NOMO-1 treated with DMSO at 0.1 percent for 48 hours (cell line): ENCODE measurements around the gene GARIN5A.
A peak's percentile ranks its signal among the peaks of the same experiment; 100 is the strongest.
"Not testable (repeated sequence)": the region's sequence is repeated elsewhere in the genome, so short reads cannot be mapped to it uniquely, and the experiment has no call there.

Experiments
- DNase-seq: peaks from one replicate; lab custom pipeline; 2025; ENCODE audit not compliant: unreplicated experiment; lab: John Stamatoyannopoulos, UW

Gene GARIN5A

GRCh38 chr19:50465986-50466705 is 10.5 kb downstream of the GARIN5A start:
- DNase-seq = no peak

DNA sequence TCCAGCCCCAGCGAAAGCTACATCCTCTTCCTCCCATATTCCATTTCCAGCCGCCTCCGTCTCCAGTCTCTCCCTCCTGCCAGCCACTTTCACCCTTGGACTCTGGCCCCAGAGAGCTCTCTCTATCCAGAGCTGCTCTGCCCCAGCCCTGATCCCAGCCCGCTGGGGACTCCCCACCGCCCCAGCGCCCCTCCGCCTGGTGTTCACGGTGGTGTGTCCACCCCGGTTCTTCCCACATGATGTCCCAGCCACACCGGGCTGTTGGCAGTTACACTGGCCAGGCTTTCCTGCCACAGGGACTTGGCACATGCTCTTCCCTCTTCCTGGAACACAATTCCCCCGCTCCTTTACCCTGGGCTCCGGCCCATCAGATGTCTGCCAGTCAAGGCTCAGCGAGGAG is 11.6 kb downstream of the GARIN5A start:
- DNase-seq = no peak

- no peak for DNase-seq
These were observed 12.3 kb downstream of the GARIN5A start for GRCh38 chr19:50464348-50464747.

- no peak for DNase-seq
These were observed 13.7 kb downstream of the GARIN5A start for GRCh38 chr19:50462970-50463369.

GRCh38 chr19:50461066-50461875 is 15.4 kb downstream of the GARIN5A start:
- DNase-seq = peak; percentile 49

DNA sequence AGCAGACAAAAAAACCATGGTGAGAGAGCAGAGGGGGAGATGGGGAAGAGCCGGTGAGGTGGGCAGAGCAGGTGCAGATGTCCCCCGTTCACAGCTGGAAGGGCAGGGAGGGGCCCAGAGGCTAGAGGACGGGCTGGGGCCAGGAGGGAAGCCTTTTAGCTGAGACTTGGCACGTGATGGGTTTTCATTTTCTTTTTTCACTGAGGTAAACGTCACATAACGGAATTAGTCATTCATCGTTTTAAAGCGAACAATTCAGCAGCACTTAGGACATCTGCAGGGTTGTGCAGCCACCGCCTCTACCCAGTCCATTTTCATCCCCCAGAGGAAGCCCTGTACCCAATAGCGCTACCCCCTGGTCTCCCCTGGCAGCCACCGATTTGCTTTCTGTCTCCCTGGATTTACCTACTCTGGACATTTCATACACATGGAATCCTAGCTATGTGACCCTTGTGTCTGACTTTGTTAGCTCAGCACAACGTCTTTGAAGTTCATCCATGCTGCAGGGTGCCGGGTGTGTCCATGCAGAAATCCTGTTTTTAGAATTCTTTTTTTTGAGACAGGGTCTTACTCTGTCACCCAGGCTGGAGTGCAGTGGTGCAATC is 16.4 kb downstream of the GARIN5A start:
- DNase-seq = peak; percentile 17

- no peak for DNase-seq
These were observed 17.0 kb downstream of the GARIN5A start for GRCh38 chr19:50459638-50460037.

DNA sequence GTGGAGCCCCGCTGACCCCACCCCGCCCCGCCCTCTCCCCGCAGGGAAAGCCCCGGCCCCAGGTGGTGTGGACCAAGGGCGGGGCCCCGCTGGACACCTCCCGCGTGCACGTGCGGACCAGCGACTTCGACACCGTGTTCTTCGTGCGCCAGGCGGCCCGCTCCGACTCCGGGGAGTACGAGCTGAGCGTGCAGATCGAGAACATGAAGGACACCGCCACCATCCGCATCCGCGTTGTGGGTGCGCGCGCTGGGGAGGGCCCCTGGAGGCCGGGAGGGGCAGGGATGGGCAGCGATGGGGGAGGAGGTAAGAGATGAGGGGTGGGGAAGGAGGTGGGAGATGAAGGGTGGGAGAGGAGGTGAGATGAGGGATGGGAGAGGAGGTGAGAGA is 17.6 kb downstream of the GARIN5A start:
- DNase-seq = no peak

DNA sequence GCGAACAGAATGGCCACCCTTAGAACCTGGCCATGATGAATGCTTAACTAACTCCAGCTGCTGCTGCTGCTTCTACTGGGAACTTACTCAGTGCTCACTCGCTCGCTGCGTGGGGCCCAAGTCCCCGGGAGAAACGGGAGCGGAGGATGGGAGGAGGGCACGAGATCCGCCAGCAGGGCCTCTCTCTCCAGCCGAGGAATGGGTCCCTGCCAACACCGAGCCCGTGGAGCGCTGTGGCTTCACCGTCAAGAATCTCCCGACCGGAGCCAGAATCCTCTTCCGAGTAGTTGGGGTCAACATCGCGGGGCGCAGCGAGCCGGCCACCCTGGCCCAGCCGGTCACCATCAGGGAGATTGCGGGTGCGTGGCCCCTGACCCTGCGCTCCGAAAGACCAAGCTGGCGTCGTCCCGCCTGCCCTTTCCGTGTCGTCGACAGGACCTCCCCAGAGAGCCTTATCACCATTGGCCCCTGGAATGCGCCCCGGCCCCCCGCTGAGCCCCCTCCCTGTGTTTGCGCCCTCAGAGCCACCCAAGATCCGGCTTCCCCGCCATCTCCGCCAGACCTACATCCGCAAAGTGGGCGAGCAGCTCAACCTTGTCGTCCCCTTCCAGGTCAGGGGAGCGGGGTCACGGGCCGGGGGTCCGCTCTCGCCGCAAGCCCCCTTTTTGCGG is 18.1 kb downstream of the GARIN5A start:
- DNase-seq = no peak

- DNase-seq = no peak
These were observed 19.3 kb downstream of the GARIN5A start for GRCh38 chr19:50457300-50457699.

DNA sequence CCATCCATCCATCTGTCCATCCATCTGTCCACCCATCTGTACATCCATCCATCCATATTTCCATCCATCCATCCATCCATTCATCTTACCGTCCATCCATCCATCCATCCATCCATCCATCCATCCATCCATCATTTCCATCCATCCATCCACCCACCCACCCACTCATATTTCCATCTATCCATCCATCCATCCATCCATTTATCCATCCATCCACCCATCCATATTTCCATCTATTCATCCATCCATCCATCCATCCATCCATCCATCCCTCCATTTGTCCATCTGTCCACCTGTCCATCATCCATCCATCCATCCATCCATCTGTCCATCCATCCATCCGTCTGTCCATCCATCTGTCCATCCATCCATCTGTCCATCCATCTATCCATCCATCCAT is 20.7 kb downstream of the GARIN5A start:
- no peak for DNase-seq

DNA sequence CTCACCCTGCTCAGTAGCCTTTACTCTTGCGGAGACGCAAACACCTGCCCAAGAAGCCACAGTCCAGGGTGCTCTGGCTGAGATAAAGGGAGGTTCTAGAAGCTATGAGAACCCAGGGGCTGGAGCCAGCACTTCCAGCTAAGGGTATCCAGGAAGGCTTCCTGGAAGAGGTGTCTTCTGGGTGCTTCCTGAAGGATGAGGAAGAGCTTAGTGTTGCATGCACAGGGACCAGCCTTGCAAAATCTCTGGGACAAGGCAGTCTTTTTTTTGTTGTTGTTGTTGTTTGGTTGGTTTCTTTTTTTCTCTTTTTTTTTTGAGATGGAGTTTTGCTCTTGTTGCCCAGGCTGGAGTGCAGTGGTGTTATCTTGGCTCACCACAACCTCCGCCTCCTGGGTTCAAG is 23.4 kb downstream of the GARIN5A start:
- no peak for DNase-seq

DNA sequence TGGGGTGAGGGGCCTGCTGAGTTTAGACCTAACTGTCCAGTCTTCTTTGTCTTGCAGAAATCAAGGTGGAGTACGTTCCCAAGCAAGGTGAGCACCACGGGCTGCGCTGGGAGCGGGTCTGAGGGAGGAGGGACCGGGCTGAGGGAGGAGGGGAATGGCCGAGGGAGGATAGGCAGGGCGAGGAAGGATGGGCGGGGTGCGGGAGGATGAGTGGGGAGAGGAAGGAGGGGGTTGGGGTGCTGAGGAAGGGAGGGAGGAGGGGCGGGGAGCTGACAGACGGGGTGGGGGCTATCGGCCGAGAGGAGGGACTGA is 25.5 kb downstream of the GARIN5A start:
- DNase-seq = no peak

DNA sequence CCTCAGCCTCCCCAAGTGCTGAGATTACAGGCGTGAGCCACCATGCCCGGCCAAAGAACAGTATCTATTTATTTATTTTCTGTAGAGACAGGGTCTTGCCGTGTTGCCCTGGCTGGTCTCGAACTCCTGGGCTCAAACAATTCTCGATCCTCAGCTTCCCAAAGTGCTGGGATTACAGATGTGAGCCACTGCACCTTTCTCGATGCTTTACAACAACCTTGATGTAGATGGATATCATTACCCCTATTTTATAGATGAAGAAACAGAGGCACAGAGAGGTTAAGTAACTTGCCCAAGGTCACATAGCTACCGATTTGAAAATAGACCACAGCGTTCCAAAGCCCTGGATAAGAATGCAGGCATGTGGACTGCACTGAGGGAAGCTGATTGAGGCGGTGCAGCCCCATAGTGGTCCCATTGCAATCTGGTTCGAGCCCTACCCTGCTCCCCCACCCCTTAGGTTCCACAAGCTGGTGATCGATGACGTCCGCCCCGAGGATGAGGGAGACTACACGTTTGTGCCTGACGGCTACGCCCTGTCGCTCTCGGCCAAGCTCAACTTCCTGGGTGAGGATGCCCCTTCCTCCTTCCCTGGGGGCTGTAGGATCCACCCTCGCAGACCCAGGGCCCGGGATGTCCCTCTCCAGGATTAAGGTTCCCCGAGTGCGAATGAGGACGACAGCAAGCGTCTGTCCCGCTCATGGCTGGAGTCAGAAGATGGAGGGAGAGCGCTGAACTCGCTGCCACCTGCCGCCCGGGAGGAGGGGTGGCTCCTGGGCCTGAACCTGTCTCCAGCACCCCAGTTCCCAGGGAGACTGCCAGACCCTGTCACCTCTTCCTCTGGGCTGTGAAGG is 26.1 kb downstream of the GARIN5A start:
- no peak for DNase-seq

DNA sequence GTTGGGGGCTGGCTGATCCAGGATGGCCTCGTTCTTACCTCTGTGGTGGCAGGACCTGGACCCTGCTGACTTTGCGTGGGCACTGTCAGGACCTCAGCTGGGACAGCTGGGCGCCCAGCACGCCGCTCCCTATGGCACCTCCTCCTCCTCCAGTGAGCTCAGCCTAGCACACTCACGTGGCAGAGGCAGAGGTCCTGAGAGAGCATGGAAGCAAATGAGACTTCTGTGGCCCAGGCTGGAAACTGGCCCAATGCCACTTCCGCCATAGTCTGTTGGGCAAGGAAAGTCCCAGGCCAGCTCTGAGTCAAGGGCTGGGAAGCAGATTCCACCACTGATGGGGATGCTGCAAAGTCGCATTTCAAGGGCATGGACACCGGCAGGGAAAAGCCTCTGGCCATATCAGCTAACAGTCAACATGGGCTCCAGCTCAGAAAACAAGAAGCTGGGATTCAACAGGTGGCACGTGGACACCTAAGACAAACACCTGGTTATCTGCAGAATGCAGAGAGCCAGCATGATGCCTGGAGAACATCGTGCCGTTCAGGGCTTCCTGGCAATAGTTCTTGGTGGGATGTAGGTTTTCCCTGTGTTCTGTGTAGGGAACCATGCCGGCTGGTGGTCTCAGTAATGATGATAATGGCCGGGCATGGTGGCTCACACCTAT is 27.3 kb downstream of the GARIN5A start:
- DNase-seq = no peak

GRCh38 chr19:50447750-50448149 is 28.9 kb downstream of the GARIN5A start:
- DNase-seq = no peak

- no peak for DNase-seq
These were observed 29.6 kb downstream of the GARIN5A start for GRCh38 chr19:50447053-50447452.

DNA sequence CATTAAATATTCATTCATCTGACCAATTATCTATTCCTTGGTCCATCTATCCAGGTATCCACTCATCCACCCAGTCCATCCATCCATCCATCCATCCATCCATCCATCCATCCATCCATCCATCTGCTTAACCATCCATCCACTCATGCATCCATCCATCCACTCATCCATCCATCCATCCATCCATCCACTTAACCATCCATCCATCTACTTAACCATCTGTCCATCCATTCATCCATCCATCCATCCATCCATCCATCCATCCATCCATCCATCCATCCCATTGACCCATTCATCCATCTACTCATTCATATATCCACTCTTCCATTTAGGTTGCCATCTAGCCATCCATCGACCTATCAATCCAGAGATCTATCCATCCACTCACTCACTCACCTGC is 32.6 kb downstream of the GARIN5A start:
- no peak for DNase-seq

- not testable (repeated sequence) for DNase-seq
These were observed 37.5 kb downstream of the GARIN5A start for GRCh38 chr19:50439130-50439529.

DNA sequence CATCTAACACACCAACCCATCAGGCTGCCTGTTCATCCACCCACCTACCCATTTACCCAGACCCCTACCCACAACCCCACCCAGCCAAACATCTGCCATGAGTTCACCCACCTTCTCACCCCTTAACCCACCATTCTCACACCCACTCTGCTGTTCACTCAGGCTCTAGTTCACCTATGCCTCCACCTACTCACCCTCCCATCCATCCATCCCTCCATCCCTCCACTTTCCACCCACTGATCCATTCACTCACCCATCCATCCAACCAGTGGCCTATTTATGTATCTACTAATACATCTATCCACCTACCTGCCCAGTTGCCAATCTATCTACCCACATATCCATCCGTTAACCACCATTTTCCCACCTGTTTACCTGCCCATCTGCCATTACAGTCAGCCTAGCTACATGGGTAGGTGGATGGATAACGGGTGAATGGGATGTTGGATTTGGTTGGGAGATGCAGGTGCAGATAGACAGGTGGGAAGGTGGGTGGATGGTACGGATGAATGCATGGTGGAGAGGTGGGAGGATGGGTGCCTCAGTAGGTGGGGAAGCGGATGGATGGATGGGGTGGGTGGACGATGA is 38.7 kb downstream of the GARIN5A start:
- no peak for DNase-seq
